Neural cell (in vitro differentiated cells): Measurements from ENCODE around the gene PTPRR. TPM values are rescaled to one million over a fixed set of nuclear protein-coding genes. Genes with fewer than 3 reads are reported as not detected.

Experiments used
- H2AFZ ChIP-seq: fragments of 200-600, 300-800 bp; sonication (generic), shearing (Covaris generic); 2 replicates; pipeline ENCODE4 v1.6.0; 2014; ENCODE audit warnings: low read depth, mild to moderate bottlenecking, antibody characterized with exemption, low read length, moderate library complexity
- H3F3A ChIP-seq: fragments of 200-600 bp; shearing (Covaris generic); 2 replicates; pipeline ENCODE4 v1.6.1; 2016; ENCODE audit warnings: mild to moderate bottlenecking, moderate library complexity, mixed read lengths, antibody characterized with exemption, low read length; ENCODE audit not compliant: insufficient read depth, poor library complexity, severe bottlenecking
- H3K27ac ChIP-seq: fragments of 200-600, 300-800 bp; sonication (generic), shearing (Covaris generic); 2 replicates; pipeline ENCODE4 v1.5.1; 2014; ENCODE audit warnings: mild to moderate bottlenecking, low read length, moderate library complexity
- H3K27me3 ChIP-seq: fragments of 300-800, 200-600 bp; sonication (generic), shearing (Covaris generic); 2 replicates; pipeline ENCODE4 v1.6.0; 2014; ENCODE audit warnings: mild to moderate bottlenecking, low read depth, low read length, moderate library complexity; ENCODE audit not compliant: insufficient read depth
- H3K36me3 ChIP-seq: fragments of 300-800, 200-600 bp; sonication (generic), shearing (Covaris generic); 2 replicates; pipeline ENCODE4 v1.5.1; 2014; ENCODE audit warnings: mild to moderate bottlenecking, antibody characterized with exemption, low read length, moderate library complexity; ENCODE audit not compliant: insufficient read depth
- H3K4me2 ChIP-seq: fragments of 300-800, 200-600 bp; sonication (generic), shearing (Covaris generic); 2 replicates; pipeline ENCODE4 v1.6.0; 2014; ENCODE audit warnings: mild to moderate bottlenecking, low read length
- H3K4me3 ChIP-seq: fragments of 300-800, 200-600 bp; sonication (generic), shearing (Covaris generic); 2 replicates; pipeline ENCODE4 v1.5.1; 2014; ENCODE audit warnings: mild to moderate bottlenecking, low read length, moderate library complexity
- H3K79me2 ChIP-seq: fragments of 200-600 bp; shearing (Covaris generic); replicated peaks from 2 replicates; pipeline ENCODE4 v1.6.0; 2014; ENCODE audit warnings: mild to moderate bottlenecking, low read length, moderate library complexity; ENCODE audit not compliant: insufficient read depth
- H3K9ac ChIP-seq: fragments of 300-800, 200-600 bp; sonication (generic), shearing (Covaris generic); 2 replicates; pipeline ENCODE4 v1.6.1; 2016; ENCODE audit warnings: mild to moderate bottlenecking, low read length, mixed read lengths
- H3K9me2 ChIP-seq: fragments of 200-600 bp; shearing (Covaris generic); 2 replicates; pipeline ENCODE4 v1.6.1; 2016; ENCODE audit warnings: mild to moderate bottlenecking, low read length, mixed read lengths; ENCODE audit not compliant: insufficient read depth
- H3K9me3 ChIP-seq: fragments of 200-600, 300-800 bp; sonication (generic), shearing (Covaris generic); 2 replicates; pipeline ENCODE4 v1.6.1; 2016; ENCODE audit warnings: mild to moderate bottlenecking, mixed run types, low read length, moderate library complexity, mixed read lengths
- H4K20me1 ChIP-seq: fragments of 200-600 bp; shearing (Covaris generic); 2 replicates; pipeline ENCODE4 v1.6.1; 2016; ENCODE audit warnings: mild to moderate bottlenecking, mixed run types; ENCODE audit not compliant: insufficient read depth
- CTCF ChIP-seq: fragments of 450-650 bp; IDR thresholded peaks from 2 replicates; pipeline ENCODE4 v1.5.1; 2014; ENCODE audit warnings: antibody characterized with exemption, mild to moderate bottlenecking, moderate library complexity; ENCODE audit not compliant: poor library complexity, severe bottlenecking
- EP300 ChIP-seq: fragments of 450-650 bp; conservative IDR thresholded peaks from 2 replicates; pipeline ENCODE4 v1.6.1; 2014; ENCODE audit warnings: antibody characterized with exemption, mild to moderate bottlenecking, moderate library complexity; ENCODE audit not compliant: poor library complexity, severe bottlenecking
- EZH2 ChIP-seq: fragments of 200-600, 300-800 bp; shearing (Covaris generic), sonication (generic); IDR thresholded peaks from 2 replicates; pipeline ENCODE4 v1.6.1; 2014; ENCODE audit warnings: antibody characterized with exemption, low read length, borderline replicate concordance, mild to moderate bottlenecking; ENCODE audit not compliant: insufficient read depth, poor library complexity, severe bottlenecking
- MXI1 ChIP-seq: fragments of 450-650 bp; conservative IDR thresholded peaks from 2 replicates; pipeline ENCODE4 v1.6.1; 2014; ENCODE audit warnings: antibody characterized with exemption, mild to moderate bottlenecking; ENCODE audit not compliant: poor library complexity, severe bottlenecking
- POLR2AphosphoS5 ChIP-seq: IDR thresholded peaks from 2 replicates; pipeline ENCODE4 v1.6.1; 2012
- RAD21 ChIP-seq: fragments of 450-650 bp; conservative IDR thresholded peaks from 2 replicates; pipeline ENCODE4 v1.6.1; 2014; ENCODE audit warnings: antibody characterized with exemption, mild to moderate bottlenecking, moderate library complexity
- REST ChIP-seq: IDR thresholded peaks from 2 replicates; pipeline ENCODE4 v1.6.1; 2012; ENCODE audit warnings: borderline replicate concordance
- SMC3 ChIP-seq: fragments of 450-650 bp; conservative IDR thresholded peaks from 2 replicates; pipeline ENCODE4 v1.6.1; 2014; ENCODE audit warnings: antibody characterized with exemption, mild to moderate bottlenecking, moderate library complexity; ENCODE audit not compliant: poor library complexity
- TAF1 ChIP-seq: IDR thresholded peaks from 2 replicates; pipeline ENCODE4 v1.6.1; 2012; ENCODE audit warnings: low read depth
- polyA plus RNA-seq: library from polyadenylated mRNA; depleted of rRNA; stranded (reverse); fragments of >200 nt; gene quantifications from 2 replicates; pipeline ENCODE4 v1.2.3, GENCODE V29; 2014

PTPRR gene
- polyA plus RNA-seq, 1 donor from 2014 or later: 2.2 TPM

GRCh38 chr12:70648831-70649230, 271.7 kb downstream of the PTPRR start (continued):
- TF ChIP-seq EZH2: no peak

- TF ChIP-seq MXI1 (no peak), REST (no peak), POLR2AphosphoS5 (no peak), SMC3 (no peak), CTCF (no peak), RAD21 (no peak), TAF1 (no peak), EZH2 (no peak)
- no peaks in the 10 kb centered on the region for H3F3A ChIP-seq
- H2AFZ ChIP-seq: no peak overlapping the region
- no peaks in the 10 kb centered on the region for H4K20me1 ChIP-seq
- no peak overlapping the region for H3K4me3 ChIP-seq
- H3K36me3 ChIP-seq: no peaks in the 10 kb centered on the region
- no peak overlapping the region for H3K9ac ChIP-seq
- no peaks in the 10 kb centered on the region for H3K79me2 ChIP-seq
- H3K9me2 ChIP-seq: no peaks in the 10 kb centered on the region
- no peak overlapping the region for H3K27ac ChIP-seq
- no peaks in the 10 kb centered on the region for H3K27me3 ChIP-seq
- no peaks in the 10 kb centered on the region for H3K9me3 ChIP-seq
- no peak overlapping the region for H3K4me2 ChIP-seq
Observed at GRCh38 chr12:70648191-70648590, 272.3 kb downstream of the PTPRR start.

- TF ChIP-seq SMC3 (no peak), TAF1 (no peak), CTCF (no peak), MXI1 (no peak), REST (no peak), RAD21 (no peak), EZH2 (no peak), EP300 (no peak), POLR2AphosphoS5 (no peak)
- H3F3A ChIP-seq: no peaks in the 10 kb centered on the region
- H3K4me2 ChIP-seq: no peak overlapping the region
- H2AFZ ChIP-seq: no peak overlapping the region
- H4K20me1 ChIP-seq: no peaks in the 10 kb centered on the region
- no peaks in the 10 kb centered on the region for H3K36me3 ChIP-seq
- H3K4me3 ChIP-seq: no peak overlapping the region
- no peaks in the 10 kb centered on the region for H3K27me3 ChIP-seq
- no peak overlapping the region for H3K27ac ChIP-seq
- no peaks in the 10 kb centered on the region for H3K9me2 ChIP-seq
- no peak overlapping the region for H3K9ac ChIP-seq
- H3K9me3 ChIP-seq: no peaks in the 10 kb centered on the region
- H3K79me2 ChIP-seq: no peaks in the 10 kb centered on the region
Observed at GRCh38 chr12:70646850-70647249, 273.7 kb downstream of the PTPRR start.
